Stimulated activated CD4-positive, alpha-beta T cell treated with anti-CD3 and anti-CD28 coated beads, Interleukin-1b, Interleukin-23, amount 100 ng/mL, for 48 hours (primary cell): ENCODE data around the gene KAZN.

Experiments used
- DNase-seq: peaks from one replicate; pipeline ENCODE4 v3.0.0-alpha.2; 2020

KAZN gene

GRCh38 chr1:14836426-14837140 lies 238.1 kb downstream of the KAZN start:
- no peak for DNase-seq

- no peak for DNase-seq
Observed at GRCh38 chr1:14840374-14840773, 241.9 kb downstream of the KAZN start.

- DNase-seq: no peak
Observed at GRCh38 chr1:14841456-14841855, 243.0 kb downstream of the KAZN start.

- DNase-seq: no peak
Observed at GRCh38 chr1:14841951-14842350, 243.5 kb downstream of the KAZN start.

- DNase-seq: no peak
Observed at GRCh38 chr1:14842361-14842760, 243.9 kb downstream of the KAZN start.

GRCh38 chr1:14842891-14843290 lies 244.4 kb downstream of the KAZN start:
- DNase-seq: no peak

DNA sequence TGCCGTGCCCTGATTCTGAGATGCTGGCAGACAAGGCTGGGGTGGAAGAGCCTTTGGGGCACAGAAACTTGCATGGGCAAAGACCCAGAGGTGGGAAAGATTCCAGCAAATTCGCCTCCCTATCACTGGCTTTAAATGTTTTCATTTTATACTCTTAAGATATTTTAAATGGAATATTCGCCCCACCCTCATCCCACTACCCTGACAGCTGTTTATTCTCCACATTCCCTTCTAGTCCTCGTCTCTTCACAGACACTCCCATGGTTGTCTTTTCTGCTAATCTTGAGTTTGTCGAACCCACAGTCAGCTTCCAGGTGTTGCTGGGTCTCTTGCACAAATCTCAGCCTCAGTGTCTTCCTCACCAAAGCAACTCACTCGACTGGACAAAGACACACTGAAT lies 245.0 kb downstream of the KAZN start:
- no peak for DNase-seq

DNA sequence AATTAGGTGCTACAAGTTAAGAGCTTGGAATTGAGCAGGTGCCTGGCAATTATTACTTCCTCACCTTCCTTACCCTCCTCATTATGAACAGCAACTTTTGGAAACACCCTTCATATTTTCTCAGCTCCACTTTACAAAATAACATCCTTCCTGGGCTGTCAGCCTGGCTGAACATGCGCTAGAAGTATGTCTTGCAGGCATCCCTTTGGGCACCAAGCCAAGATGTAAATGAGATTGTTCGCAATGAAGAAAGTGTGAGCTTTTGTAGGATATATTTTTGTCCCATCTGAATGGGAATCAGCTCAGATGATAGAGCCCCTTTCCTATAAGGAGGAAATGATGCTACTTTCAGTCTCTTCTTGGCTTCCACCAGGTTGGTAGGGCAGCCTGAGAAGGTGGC lies 245.9 kb downstream of the KAZN start:
- no peak for DNase-seq

GRCh38 chr1:14844923-14845617 lies 246.6 kb downstream of the KAZN start:
- DNase-seq: no peak

DNA sequence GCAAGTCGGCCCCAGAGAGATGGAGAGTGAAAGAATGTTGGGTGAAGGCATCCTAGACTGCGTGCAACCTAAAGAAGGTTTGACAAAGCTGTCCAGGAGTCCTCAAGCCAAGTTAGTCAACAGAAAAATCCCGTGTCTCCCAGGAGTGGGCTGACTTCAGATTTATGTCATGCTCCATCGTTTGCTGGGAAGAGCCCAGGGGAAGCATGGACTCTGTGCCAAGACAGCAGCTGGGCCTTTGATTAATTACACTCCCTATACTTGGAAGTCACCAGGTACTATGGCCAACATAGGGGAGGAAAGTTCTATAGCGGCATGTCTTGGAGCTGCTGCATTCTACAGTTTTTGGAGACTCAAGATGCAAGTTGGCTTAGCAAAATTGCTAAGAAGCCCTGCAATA lies 247.4 kb downstream of the KAZN start:
- DNase-seq: no peak

DNA sequence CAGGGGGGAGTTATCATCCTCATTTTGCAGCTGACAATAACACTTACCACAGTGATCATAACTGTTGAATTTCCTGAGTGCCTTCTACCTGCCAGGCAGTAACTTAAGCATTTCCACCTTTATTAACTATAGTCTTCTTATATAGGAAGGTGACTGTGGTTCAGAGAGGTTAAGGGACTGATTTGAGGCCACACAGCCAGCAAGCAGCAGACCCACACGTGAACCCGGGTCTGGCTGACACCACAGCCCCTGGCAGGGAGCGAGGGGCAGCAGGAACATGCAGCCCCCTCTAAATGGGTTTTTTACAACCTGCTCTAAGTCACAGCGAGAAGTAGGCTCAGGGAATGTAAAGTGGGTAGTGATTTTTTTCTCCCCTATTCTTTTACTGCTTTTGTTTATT lies 248.2 kb downstream of the KAZN start:
- DNase-seq: no peak

GRCh38 chr1:14848203-14848602 lies 249.7 kb downstream of the KAZN start:
- no peak for DNase-seq

DNA sequence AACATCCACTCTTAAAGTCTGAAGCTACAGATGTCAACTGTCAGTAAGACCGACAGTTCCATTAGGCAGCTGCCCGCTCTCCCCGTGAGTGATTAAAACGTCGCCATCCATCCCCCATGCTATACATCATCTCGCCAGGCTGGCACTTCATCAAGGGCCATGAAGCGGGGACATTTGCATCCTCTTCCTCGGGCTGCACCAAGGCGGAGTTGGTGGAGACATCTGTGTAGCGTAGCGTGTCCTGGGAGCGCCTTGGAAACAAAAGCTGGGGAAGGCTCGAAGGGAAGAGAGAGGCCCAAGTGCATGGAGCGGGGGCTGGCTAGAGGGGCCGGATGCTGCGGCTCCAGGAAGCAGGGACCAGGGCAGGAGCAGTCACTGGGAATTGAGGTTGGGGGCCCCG lies 250.1 kb downstream of the KAZN start:
- DNase-seq: no peak

GRCh38 chr1:14849038-14849437 lies 250.6 kb downstream of the KAZN start:
- no peak for DNase-seq

DNA sequence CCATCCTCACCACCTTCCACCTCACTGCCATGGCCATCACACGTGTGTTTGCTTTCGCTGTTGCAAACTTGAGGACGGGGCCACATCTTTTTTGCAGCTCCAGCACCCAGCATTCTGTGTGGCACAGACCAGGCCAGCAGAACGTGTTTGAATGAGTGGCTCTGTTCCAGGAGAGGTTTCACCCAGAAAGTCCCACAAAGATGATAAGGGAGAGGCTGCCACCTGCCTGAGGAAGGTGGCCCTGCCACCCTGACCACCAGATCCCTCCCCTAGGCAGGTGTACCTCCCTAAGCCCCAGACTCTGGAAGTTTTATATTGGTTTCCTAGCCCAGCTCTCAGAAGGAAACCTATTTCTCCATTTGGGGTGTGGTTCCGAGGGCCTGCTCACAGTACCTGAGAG lies 252.1 kb downstream of the KAZN start:
- DNase-seq: no peak

GRCh38 chr1:14851760-14852159 lies 253.3 kb downstream of the KAZN start:
- no peak for DNase-seq

GRCh38 chr1:14852291-14852690 lies 253.8 kb downstream of the KAZN start:
- no peak for DNase-seq

- no peak for DNase-seq
Observed at GRCh38 chr1:14853518-14853917, 255.0 kb downstream of the KAZN start.

GRCh38 chr1:14855268-14855667 lies 256.8 kb downstream of the KAZN start:
- DNase-seq: no peak

GRCh38 chr1:14855801-14856200 lies 257.3 kb downstream of the KAZN start:
- DNase-seq: no peak

DNA sequence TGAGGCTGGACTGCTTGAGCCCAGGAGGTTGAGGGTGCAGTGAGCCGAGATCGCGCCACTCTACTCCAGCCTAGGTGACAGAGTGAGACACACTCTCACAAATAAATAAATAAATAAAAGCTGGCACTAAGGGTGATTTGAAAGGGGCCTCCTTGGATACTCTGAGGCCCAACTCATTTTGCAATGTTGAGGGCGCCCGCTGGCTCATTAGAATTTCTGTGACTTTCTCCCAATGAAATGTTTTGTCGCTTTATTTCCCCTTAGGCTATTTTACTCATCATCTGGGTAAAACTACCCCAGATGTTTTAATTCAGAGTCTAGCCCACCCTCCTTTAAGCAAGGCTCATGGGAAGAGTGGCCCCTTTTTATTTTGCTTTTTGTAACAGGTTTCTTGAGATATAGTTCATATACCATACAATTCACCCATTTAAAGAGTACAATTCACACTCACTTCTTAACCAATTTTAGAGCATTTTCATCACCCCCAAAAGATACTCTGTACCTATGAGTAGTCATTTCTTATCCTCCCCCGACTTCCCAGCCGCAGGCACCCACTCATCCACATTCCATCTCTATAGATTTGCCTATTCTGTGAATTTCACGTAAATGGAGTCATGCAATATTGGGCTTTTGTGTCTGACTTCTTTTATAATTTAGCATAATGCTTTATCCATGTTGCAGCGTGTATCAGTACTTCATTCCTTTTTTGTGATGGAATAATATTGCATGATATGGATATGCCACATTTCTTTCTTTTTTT lies 259.1 kb downstream of the KAZN start:
- no peak for DNase-seq

GRCh38 chr1:14862114-14862771 lies 263.8 kb downstream of the KAZN start:
- DNase-seq: no peak

DNA sequence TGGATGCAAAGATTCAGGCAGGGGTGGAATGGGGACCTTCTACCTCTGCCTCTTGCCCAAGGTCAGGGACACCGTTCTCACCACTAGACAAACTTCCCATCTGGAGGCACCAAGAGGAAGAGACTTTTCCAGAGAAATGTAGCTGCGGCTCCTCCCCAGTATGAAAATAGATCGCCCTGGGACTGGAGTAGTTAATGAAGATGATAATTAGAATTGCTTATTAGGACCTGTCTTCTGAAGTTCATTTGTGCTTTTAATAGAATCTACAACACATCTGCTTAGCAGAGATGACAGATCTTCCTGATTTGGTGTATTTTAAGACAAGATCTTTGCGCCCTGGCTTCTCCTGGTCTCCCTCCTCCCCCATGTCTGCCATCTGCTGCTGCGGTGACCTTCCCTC lies 266.6 kb downstream of the KAZN start:
- no peak for DNase-seq
